Measurements from ENCODE around the gene NELFCD. TPM values are rescaled to one million over a fixed set of nuclear protein-coding genes. Genes with fewer than 3 reads are reported as not detected.

Gene NELFCD
- polyA plus RNA-seq, 1 donor from 2014 or later = 88.7 TPM

- Histone ChIP-seq H3K79me2 (replicated peaks; ENCODE audit: insufficient read depth, low read length) (no peaks in the 10 kb centered on the region), H3K9me2 (ENCODE audit: insufficient read depth, low read length) (no peaks in the 10 kb centered on the region), H3K27ac (ENCODE audit: low read length) (no peak overlapping the region), H4K20me1 (ENCODE audit: insufficient read depth) (no peaks in the 10 kb centered on the region), H3K9me3 (ENCODE audit: low read length) (no peaks in the 10 kb centered on the region), H3F3A (ENCODE audit: insufficient read depth, low read length, poor library complexity, severe bottlenecking) (no peaks in the 10 kb centered on the region), H3K9ac (ENCODE audit: low read length) (no peak overlapping the region), H3K4me3 (ENCODE audit: low read length) (no peak overlapping the region), H2AFZ (ENCODE audit: low read depth, low read length) (no peak overlapping the region), H3K36me3 (ENCODE audit: insufficient read depth, low read length) (peaks cover 16% of the 10 kb centered on the region), H3K27me3 (ENCODE audit: insufficient read depth, low read depth, low read length) (no peaks in the 10 kb centered on the region), H3K4me2 (ENCODE audit: low read length) (no peak overlapping the region)
- no peak for TF ChIP-seq TAF1 (IDR thresholded peaks at IDR 0.05; ENCODE audit: low read depth)
- TF ChIP-seq MXI1 (conservative IDR thresholded peaks at IDR 0.05; ENCODE audit: poor library complexity, severe bottlenecking) = no peak
- no peak for TF ChIP-seq EZH2 (IDR thresholded peaks at IDR 0.05; ENCODE audit: borderline replicate concordance, insufficient read depth, low read length, poor library complexity, severe bottlenecking)
These were observed 14.6 kb downstream of the NELFCD start for GRCh38 chr20:58995461-58996225.

GRCh38 chr20:58996226-58996611 lies 15.2 kb downstream of the NELFCD start:
- H3K36me3 ChIP-seq (ENCODE audit: insufficient read depth, low read length) = peaks cover 10% of the 10 kb centered on the region
- H3K9me3 ChIP-seq (ENCODE audit: low read length) = no peaks in the 10 kb centered on the region
- no peak overlapping the region for H3K9ac ChIP-seq (ENCODE audit: low read length)
- no peak overlapping the region for H3K4me2 ChIP-seq (ENCODE audit: low read length)
- H3K79me2 ChIP-seq (replicated peaks; ENCODE audit: insufficient read depth, low read length) = no peaks in the 10 kb centered on the region
- no peak for TF ChIP-seq SMC3 (conservative IDR thresholded peaks at IDR 0.05; ENCODE audit: poor library complexity)
- TF ChIP-seq MXI1 (conservative IDR thresholded peaks at IDR 0.05; ENCODE audit: poor library complexity, severe bottlenecking) = no peak
- TF ChIP-seq CTCF (IDR thresholded peaks at IDR 0.05; ENCODE audit: poor library complexity, severe bottlenecking) = no peak
- no peak for TF ChIP-seq EP300 (conservative IDR thresholded peaks at IDR 0.05; ENCODE audit: poor library complexity, severe bottlenecking)
- TF ChIP-seq EZH2 (IDR thresholded peaks at IDR 0.05; ENCODE audit: borderline replicate concordance, insufficient read depth, low read length, poor library complexity, severe bottlenecking) = no peak
- no peak for TF ChIP-seq TAF1 (IDR thresholded peaks at IDR 0.05; ENCODE audit: low read depth)
- no peak for TF ChIP-seq REST (IDR thresholded peaks at IDR 0.05; ENCODE audit: borderline replicate concordance)
- no peak for TF ChIP-seq RAD21 (conservative IDR thresholded peaks at IDR 0.05)
- TF ChIP-seq POLR2AphosphoS5 (IDR thresholded peaks at IDR 0.05) = no peak
- H3K27me3 ChIP-seq (ENCODE audit: insufficient read depth, low read depth, low read length) = no peaks in the 10 kb centered on the region
- no peak overlapping the region for H3K27ac ChIP-seq (ENCODE audit: low read length)
- H3F3A ChIP-seq (ENCODE audit: insufficient read depth, low read length, poor library complexity, severe bottlenecking) = no peaks in the 10 kb centered on the region
- no peak overlapping the region for H2AFZ ChIP-seq (ENCODE audit: low read depth, low read length)
- no peaks in the 10 kb centered on the region for H3K9me2 ChIP-seq (ENCODE audit: insufficient read depth, low read length)
- H4K20me1 ChIP-seq (ENCODE audit: insufficient read depth) = no peaks in the 10 kb centered on the region
- H3K4me3 ChIP-seq (ENCODE audit: low read length) = no peak overlapping the region
